CD14-positive monocyte (primary cell): ENCODE measurements around the gene SLCO2A1. TPM values are rescaled to one million over a fixed set of nuclear protein-coding genes. Genes with fewer than 3 reads are reported as not detected.

Experiments
- DNase-seq, 3 donors: peaks; one replicate each; pipeline ENCODE4 v3.0.0-alpha.2; 2011 to 2022
- H2AFZ ChIP-seq: 2 replicates; pipeline ENCODE4 v1.6.0; 2012; ENCODE audit warnings: mild to moderate bottlenecking, low read depth, low read length, inconsistent platforms; ENCODE audit not compliant: insufficient read depth, poor library complexity, severe bottlenecking
- H3K27ac ChIP-seq, 2 donors: 1 replicate in 1 of 2; 2 replicates in 1 of 2; pipeline ENCODE4 v1.5.1; 2012 to 2013; ENCODE audit warnings: low read length in 2 of 2, control low read depth in 1 of 2, inconsistent platforms in 1 of 2, low read depth in 1 of 2, mild to moderate bottlenecking in 1 of 2
- H3K27me3 ChIP-seq, 2 donors: one replicate each; pipeline versions ENCODE4 v1.6.0 to v1.6.1; 2011 to 2013; ENCODE audit warnings: low read length in 2 of 2; ENCODE audit not compliant: control insufficient read depth in 2 of 2, insufficient read depth in 2 of 2
- H3K36me3 ChIP-seq, 2 donors: replicated peaks in 1 of 2; 1 replicate in 1 of 2; 2 replicates in 1 of 2; pipeline versions ENCODE4 v1.5.1 to v1.6.1; 2012 to 2013; ENCODE audit warnings: low read length in 2 of 2, control low read depth in 1 of 2, inconsistent platforms in 1 of 2, mild to moderate bottlenecking in 1 of 2; ENCODE audit not compliant: insufficient read depth in 2 of 2, control insufficient read depth in 1 of 2
- H3K4me1 ChIP-seq, 2 donors: 1 replicate in 1 of 2; 2 replicates in 1 of 2; pipeline versions ENCODE4 v1.5.1 to v1.6.1; 2012 to 2013; ENCODE audit warnings: low read length in 2 of 2, control low read depth in 1 of 2, inconsistent platforms in 1 of 2, mild to moderate bottlenecking in 1 of 2, moderate library complexity in 1 of 2; ENCODE audit not compliant: insufficient read depth in 2 of 2, control insufficient read depth in 1 of 2
- H3K4me2 ChIP-seq: replicated peaks from 2 replicates; pipeline ENCODE3; 2012; ENCODE audit warnings: low read length, moderate library complexity, mild to moderate bottlenecking; ENCODE audit not compliant: poor library complexity, severe bottlenecking; ENCODE audit errors: extremely low read depth
- H3K4me3 ChIP-seq, 3 experiments: fragments of 200-600 bp in 1 of 3; sonication (generic) in 1 of 3; replicated peaks in 1 of 3; 1 replicate in 2 of 3; 2 replicates in 1 of 3; pipeline ENCODE4 v1.5.1; 2011 to 2013; ENCODE audit warnings: low read length in 3 of 3, mild to moderate bottlenecking in 3 of 3, control low read depth in 2 of 3, low read depth in 2 of 3, inconsistent platforms in 1 of 3, moderate library complexity in 1 of 3
- H3K79me2 ChIP-seq: 2 replicates; pipeline ENCODE4 v1.6.0; 2012; ENCODE audit warnings: mild to moderate bottlenecking, control low read depth, inconsistent platforms, low read length, moderate library complexity; ENCODE audit not compliant: insufficient read depth
- H3K9ac ChIP-seq: 2 replicates; pipeline ENCODE4 v1.6.0; 2017; ENCODE audit warnings: low read length, mild to moderate bottlenecking; ENCODE audit not compliant: insufficient read depth, poor library complexity, severe bottlenecking
- H3K9me3 ChIP-seq, 2 donors: replicated peaks in 1 of 2; 1 replicate in 1 of 2; 2 replicates in 1 of 2; pipeline versions ENCODE4 v1.5.1 to v1.6.1; 2012 to 2013; ENCODE audit warnings: low read length in 2 of 2, control low read depth in 1 of 2; ENCODE audit not compliant: control insufficient read depth in 1 of 2, insufficient read depth in 1 of 2
- H4K20me1 ChIP-seq: 2 replicates; pipeline ENCODE4 v1.6.0; 2012; ENCODE audit warnings: mild to moderate bottlenecking, low read length, control low read depth, moderate library complexity; ENCODE audit not compliant: insufficient read depth
- H3K27ac Mint-ChIP-seq, 7 donors: one replicate each; pipeline ENCODE4 v1.8.0; 2020; ENCODE audit warnings: mild to moderate bottlenecking in 7 of 7, mixed read lengths in 7 of 7, moderate library complexity in 6 of 7, inconsistent platforms in 2 of 7
- H3K27me3 Mint-ChIP-seq, 3 donors: one replicate each; pipeline ENCODE4 v1.8.0; 2021 to 2022; ENCODE audit warnings: low read depth in 3 of 3, mild to moderate bottlenecking in 3 of 3, mixed read lengths in 3 of 3, moderate library complexity in 3 of 3, inconsistent platforms in 1 of 3
- H3K36me3 Mint-ChIP-seq, 2 donors: one replicate each; pipeline ENCODE4 v1.8.0; 2020; ENCODE audit warnings: mixed read lengths in 2 of 2, inconsistent platforms in 1 of 2, mild to moderate bottlenecking in 1 of 2
- H3K4me1 Mint-ChIP-seq: one replicate; pipeline ENCODE4 v1.8.0; 2020; ENCODE audit warnings: mild to moderate bottlenecking, mixed read lengths
- H3K4me3 Mint-ChIP-seq, 2 donors: one replicate each; pipeline ENCODE4 v1.8.0; 2020; ENCODE audit warnings: mild to moderate bottlenecking in 2 of 2, mixed read lengths in 2 of 2, moderate library complexity in 1 of 2
- H3K9me3 Mint-ChIP-seq, 7 donors: one replicate each; pipeline ENCODE4 v1.8.0; 2020 to 2022; ENCODE audit warnings: mixed read lengths in 7 of 7, mild to moderate bottlenecking in 6 of 7, moderate library complexity in 6 of 7, inconsistent platforms in 2 of 7
- CTCF ChIP-seq: fragments of 200-600 bp; IDR thresholded peaks from one replicate; pipeline ENCODE4 v1.8.0; 2022; ENCODE audit warnings: antibody characterized with exemption, mild to moderate bottlenecking
- WGBS: methylation state at CpG from one replicate; pipeline ENCODE4 v1.1.5; 2013; ENCODE audit warnings: missing lambda C conversion rate; ENCODE audit not compliant: insufficient coverage; 5-methylcytosine and 5-hydroxymethylcytosine counted together
- intact Hi-C, 2 donors: fragments of 100-400 bp; cut with micrococcal nuclease; formaldehyde crosslinking; loops; one replicate each; pipeline versions ENCODE4 v1.15.0 to v1.15.1; 2023
- polyA plus RNA-seq, 3 donors: library from polyadenylated mRNA; depleted of rRNA in 1 of 3; unstranded in 2 of 3; stranded (reverse) in 1 of 3; fragments of 300-500 nt in 2 of 3; fragments of >200 nt in 1 of 3; fragmentation: Illumina TruSeq in 2 of 3; gene quantifications; 1 replicate in 2 of 3; 2 replicates in 1 of 3; pipeline ENCODE4 v1.2.3, GENCODE V29; 2012 to 2021

SLCO2A1 gene
- polyA plus RNA-seq, 3 donors, result 0.12 TPM; not detected in 2

GRCh38 chr3:133986311-133986710, 43.4 kb downstream of the SLCO2A1 start:
- Mint-ChIP-seq H3K9me3 (peaks cover 0 to 3% (median 0%) of the 10 kb centered on the region in 7 donors), H3K4me3 (peak overlapping the region in 1 of 2 donors; percentile 40), H3K36me3 (no peaks in the 10 kb centered on the region), H3K27me3 (peaks cover 0 to 6% (median 5%) of the 10 kb centered on the region in 3 donors), H3K4me1 (peaks cover 7% of the 10 kb centered on the region), H3K27ac (no peak overlapping the region)
- H3K79me2 ChIP-seq, result no peaks in the 10 kb centered on the region
- H3K9me3 ChIP-seq, result no peaks in the 10 kb centered on the region
- intact Hi-C loops, result no loop called here
- TF ChIP-seq CTCF, result no peak
- no peaks in the 10 kb centered on the region for H3K27me3 ChIP-seq
- H3K36me3 ChIP-seq, result no peaks in the 10 kb centered on the region
- 40% methylated on average over 1 of the region's 6 CpGs for WGBS
- DNase-seq, result no peak
- H3K27ac ChIP-seq, result no peak overlapping the region
- no peak overlapping the region for H3K4me2 ChIP-seq
- H2AFZ ChIP-seq, result no peak overlapping the region
- no peaks in the 10 kb centered on the region for H3K4me1 ChIP-seq
- no peaks in the 10 kb centered on the region for H4K20me1 ChIP-seq
- no peak overlapping the region for H3K4me3 ChIP-seq
- no peak overlapping the region for H3K9ac ChIP-seq

GRCh38 chr3:133984975-133985374, 44.8 kb downstream of the SLCO2A1 start:
- no peaks in the 10 kb centered on the region for H3K36me3 Mint-ChIP-seq
- Histone ChIP-seq H3K4me3 (no peak overlapping the region), H4K20me1 (no peaks in the 10 kb centered on the region), H3K4me2 (no peak overlapping the region), H3K27me3 (no peaks in the 10 kb centered on the region), H3K4me1 (no peaks in the 10 kb centered on the region), H3K79me2 (no peaks in the 10 kb centered on the region), H3K27ac (no peak overlapping the region), H2AFZ (no peak overlapping the region), H3K36me3 (no peaks in the 10 kb centered on the region), H3K9me3 (no peaks in the 10 kb centered on the region), H3K9ac (no peak overlapping the region)
- TF ChIP-seq CTCF, result no peak
- no peak overlapping the region for H3K4me3 Mint-ChIP-seq
- WGBS, result 85% methylated on average over 3 of the region's 7 CpGs
- intact Hi-C loops, result no loop called here
- H3K27me3 Mint-ChIP-seq, result peaks cover 0 to 5% (median 1%) of the 10 kb centered on the region in 3 donors
- no peak for DNase-seq
- H3K4me1 Mint-ChIP-seq, result peaks cover 5% of the 10 kb centered on the region
- H3K9me3 Mint-ChIP-seq, result no peaks in the 10 kb centered on the region
- H3K27ac Mint-ChIP-seq, result no peak overlapping the region
